KMS-11 (cell line): Measurements from ENCODE around the gene NCAPD2.

Source experiments
- H2AFZ ChIP-seq: fragments of 200-600 bp; sonication (generic); 2 replicates; pipeline ENCODE4 v1.6.1; 2016; ENCODE audit warnings: antibody characterized with exemption, mixed run types, low read depth
- H3K27ac ChIP-seq: fragments of 200-600 bp; sonication (generic); 2 replicates; pipeline ENCODE4 v1.6.1; 2016; ENCODE audit warnings: mild to moderate bottlenecking, mixed run types
- H3K27me3 ChIP-seq: fragments of 200-600 bp; sonication (generic); 2 replicates; pipeline ENCODE4 v1.6.1; 2017; ENCODE audit warnings: mild to moderate bottlenecking, low read depth, mixed run types, moderate library complexity; ENCODE audit not compliant: insufficient read depth
- H3K36me3 ChIP-seq: fragments of 200-600 bp; sonication (generic); 2 replicates; pipeline ENCODE4 v1.6.1; 2017; ENCODE audit warnings: mild to moderate bottlenecking, mixed run types; ENCODE audit not compliant: insufficient read depth
- H3K4me1 ChIP-seq: fragments of 200-600 bp; sonication (generic); 2 replicates; pipeline ENCODE4 v1.6.1; 2016; ENCODE audit warnings: mild to moderate bottlenecking, low read depth, mixed run types; ENCODE audit not compliant: poor library complexity, severe bottlenecking
- H3K4me2 ChIP-seq: fragments of 200-600 bp; sonication (generic); 2 replicates; pipeline ENCODE4 v1.7.0; 2016; ENCODE audit warnings: mild to moderate bottlenecking, mixed run types
- H3K4me3 ChIP-seq: fragments of 200-600 bp; sonication (generic); IDR thresholded peaks from 2 replicates; pipeline ENCODE4 v1.6.1; 2017; ENCODE audit warnings: low read depth, low read length, mixed read lengths; ENCODE audit not compliant: insufficient read depth
- H3K79me2 ChIP-seq: fragments of 200-600 bp; sonication (generic); 2 replicates; pipeline ENCODE4 v1.6.1; 2016; ENCODE audit warnings: low read depth, mixed run types; ENCODE audit not compliant: insufficient read depth
- H3K9ac ChIP-seq: fragments of 200-600 bp; sonication (generic); 2 replicates; pipeline ENCODE4 v1.6.1; 2016; ENCODE audit warnings: mild to moderate bottlenecking, mixed run types
- H4K20me1 ChIP-seq: fragments of 200-600 bp; sonication (generic); 2 replicates; pipeline ENCODE4 v1.6.1; 2016; ENCODE audit warnings: mild to moderate bottlenecking, mixed run types; ENCODE audit not compliant: insufficient read depth
- TF ChIP-seq, protein P1 (sequence below): fragments of 200-600 bp; sonication (generic); conservative IDR thresholded peaks from 2 replicates; pipeline ENCODE4 v1.6.1; 2017; ENCODE audit warnings: low read depth, mild to moderate bottlenecking, antibody characterized with exemption, low read length, moderate library complexity, mixed read lengths

The NCAPD2 gene

DNA sequence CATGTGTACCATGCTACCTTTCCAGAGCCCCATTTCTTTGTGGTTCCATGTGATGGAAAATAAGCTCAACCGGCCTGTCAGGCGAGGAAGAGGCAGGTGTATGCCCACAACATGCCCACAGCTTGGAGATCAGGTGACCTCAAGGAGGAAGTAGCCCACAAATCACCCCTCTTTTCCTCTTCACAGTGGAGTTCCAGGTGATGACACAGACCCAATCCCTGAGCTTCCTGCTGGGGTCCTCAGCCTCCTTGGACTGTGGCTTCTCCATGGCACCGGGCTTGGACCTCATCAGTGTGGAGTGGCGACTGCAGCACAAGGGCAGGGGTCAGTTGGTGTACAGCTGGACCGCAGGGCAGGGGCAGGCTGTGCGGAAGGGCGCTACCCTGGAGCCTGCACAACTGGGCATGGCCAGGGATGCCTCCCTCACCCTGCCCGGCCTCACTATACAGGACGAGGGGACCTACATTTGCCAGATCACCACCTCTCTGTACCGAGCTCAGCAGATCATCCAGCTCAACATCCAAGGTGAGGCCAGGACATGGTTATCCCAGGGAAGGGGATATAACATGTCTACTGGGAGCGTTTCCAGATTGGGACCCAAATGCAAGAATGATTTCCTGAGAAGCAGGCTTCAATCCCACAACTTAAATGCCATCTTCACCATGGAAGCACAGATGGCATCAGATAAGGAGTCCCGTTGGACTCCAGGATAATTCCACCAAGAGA lies 36.5 kb upstream of the NCAPD2 start:
- Histone ChIP-seq H4K20me1 (no peaks in the 10 kb centered on the region), H3K4me3 (no peak overlapping the region), H2AFZ (no peak overlapping the region), H3K9ac (no peak overlapping the region), H3K27me3 (no peaks in the 10 kb centered on the region), H3K27ac (no peak overlapping the region), H3K36me3 (no peaks in the 10 kb centered on the region), H3K4me1 (peaks cover 37% of the 10 kb centered on the region), H3K79me2 (peaks cover 11% of the 10 kb centered on the region; the same call in 1 of the 2 replicates), H3K4me2 (no peak overlapping the region)
- TF ChIP-seq, protein P1, sequence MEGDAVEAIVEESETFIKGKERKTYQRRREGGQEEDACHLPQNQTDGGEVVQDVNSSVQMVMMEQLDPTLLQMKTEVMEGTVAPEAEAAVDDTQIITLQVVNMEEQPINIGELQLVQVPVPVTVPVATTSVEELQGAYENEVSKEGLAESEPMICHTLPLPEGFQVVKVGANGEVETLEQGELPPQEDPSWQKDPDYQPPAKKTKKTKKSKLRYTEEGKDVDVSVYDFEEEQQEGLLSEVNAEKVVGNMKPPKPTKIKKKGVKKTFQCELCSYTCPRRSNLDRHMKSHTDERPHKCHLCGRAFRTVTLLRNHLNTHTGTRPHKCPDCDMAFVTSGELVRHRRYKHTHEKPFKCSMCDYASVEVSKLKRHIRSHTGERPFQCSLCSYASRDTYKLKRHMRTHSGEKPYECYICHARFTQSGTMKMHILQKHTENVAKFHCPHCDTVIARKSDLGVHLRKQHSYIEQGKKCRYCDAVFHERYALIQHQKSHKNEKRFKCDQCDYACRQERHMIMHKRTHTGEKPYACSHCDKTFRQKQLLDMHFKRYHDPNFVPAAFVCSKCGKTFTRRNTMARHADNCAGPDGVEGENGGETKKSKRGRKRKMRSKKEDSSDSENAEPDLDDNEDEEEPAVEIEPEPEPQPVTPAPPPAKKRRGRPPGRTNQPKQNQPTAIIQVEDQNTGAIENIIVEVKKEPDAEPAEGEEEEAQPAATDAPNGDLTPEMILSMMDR = no peak

DNA sequence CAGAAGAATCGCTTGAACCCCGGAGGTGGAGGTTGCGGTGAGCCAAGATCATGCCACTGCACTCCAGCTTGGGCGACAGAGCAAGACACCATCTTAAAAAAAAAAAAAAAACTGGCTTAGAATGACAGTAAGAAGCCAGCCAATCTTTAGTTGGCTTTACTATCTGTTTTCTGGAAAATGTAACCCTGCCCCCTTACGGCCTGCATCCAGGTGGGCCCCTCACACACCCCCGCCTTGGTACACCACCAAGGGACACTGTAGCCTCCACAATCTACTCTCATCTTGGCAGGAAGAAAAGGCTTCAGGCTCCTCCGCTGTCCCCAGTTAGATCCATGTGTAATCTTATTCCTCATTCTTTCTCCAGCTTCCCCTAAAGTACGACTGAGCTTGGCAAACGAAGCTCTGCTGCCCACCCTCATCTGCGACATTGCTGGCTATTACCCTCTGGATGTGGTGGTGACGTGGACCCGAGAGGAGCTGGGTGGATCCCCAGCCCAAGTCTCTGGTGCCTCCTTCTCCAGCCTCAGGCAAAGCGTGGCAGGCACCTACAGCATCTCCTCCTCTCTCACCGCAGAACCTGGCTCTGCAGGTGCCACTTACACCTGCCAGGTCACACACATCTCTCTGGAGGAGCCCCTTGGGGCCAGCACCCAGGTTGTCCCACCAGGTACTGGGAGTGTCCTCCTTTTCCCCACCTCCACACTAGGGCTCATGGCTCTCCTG lies 35.5 kb upstream of the NCAPD2 start:
- H3K27ac ChIP-seq = no peak overlapping the region

DNA sequence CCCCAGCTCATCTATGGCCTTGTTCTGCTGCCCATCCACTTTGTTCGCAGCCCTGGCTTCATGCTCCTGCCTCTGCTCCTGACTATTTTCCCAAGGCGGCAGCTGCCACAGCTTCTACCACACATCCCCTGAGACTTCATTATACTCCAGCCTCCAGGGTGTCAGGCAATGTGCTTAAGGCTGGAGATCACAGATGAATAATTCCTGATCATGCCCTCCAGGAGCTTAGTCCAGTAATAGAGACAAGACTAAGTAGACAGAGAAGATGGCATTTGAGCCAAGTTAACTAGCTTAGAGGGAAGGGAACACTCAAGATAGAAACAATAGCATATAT lies 34.9 kb upstream of the NCAPD2 start:
- Histone ChIP-seq H3K27ac (no peak overlapping the region), H3K4me1 (peaks cover 26% of the 10 kb centered on the region), H3K4me3 (no peak overlapping the region), H4K20me1 (no peaks in the 10 kb centered on the region), H2AFZ (no peak overlapping the region), H3K79me2 (no peaks in the 10 kb centered on the region), H3K27me3 (no peaks in the 10 kb centered on the region), H3K4me2 (no peak overlapping the region), H3K36me3 (no peaks in the 10 kb centered on the region), H3K9ac (no peak overlapping the region)
- TF ChIP-seq, protein P1 = no peak

More for the DNA sequence above, 35.5 kb upstream of the NCAPD2 start:
- peaks cover 27% of the 10 kb centered on the region for H3K4me1 ChIP-seq
- 0 out of 2 replicates have a peak, but pooled peaks cover under 1% of the 10 kb centered on the region for H3K79me2 ChIP-seq
- no peak overlapping the region for H2AFZ ChIP-seq
- no peak overlapping the region for H3K9ac ChIP-seq
- no peaks in the 10 kb centered on the region for H3K36me3 ChIP-seq
- no peaks in the 10 kb centered on the region for H3K27me3 ChIP-seq
- H3K4me2 ChIP-seq = no peak overlapping the region
- H4K20me1 ChIP-seq = no peaks in the 10 kb centered on the region
- H3K4me3 ChIP-seq = no peak overlapping the region
- TF ChIP-seq, protein P1 = no peak

DNA sequence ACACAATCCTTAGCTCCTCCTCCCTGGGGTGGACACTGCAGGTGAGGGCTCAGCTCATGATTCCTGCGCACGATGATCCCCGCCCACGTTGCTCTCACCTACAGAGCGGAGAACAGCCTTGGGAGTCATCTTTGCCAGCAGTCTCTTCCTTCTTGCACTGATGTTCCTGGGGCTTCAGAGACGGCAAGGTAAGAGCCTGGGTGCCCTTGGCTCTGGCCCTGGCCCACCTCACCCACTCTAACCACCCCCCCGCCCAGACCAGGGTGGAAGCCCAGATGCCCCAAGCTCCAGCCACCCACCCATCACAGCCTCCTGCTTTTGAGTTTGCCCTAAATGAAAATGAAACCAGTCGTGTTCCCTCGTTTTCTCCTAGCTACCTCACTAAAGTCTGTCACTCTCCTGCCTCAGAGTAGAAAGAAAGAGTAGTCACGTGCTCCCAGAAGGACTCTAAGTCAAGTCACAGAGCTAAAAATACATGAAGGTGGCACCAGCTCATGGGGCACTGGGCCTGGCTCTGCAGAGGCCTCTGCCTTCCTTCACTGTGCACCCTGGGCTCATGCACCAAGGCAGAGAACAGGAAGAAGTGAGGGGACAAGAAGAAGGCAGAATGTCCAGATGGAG lies 33.0 kb upstream of the NCAPD2 start:
- Histone ChIP-seq H3K79me2 (no peaks in the 10 kb centered on the region), H3K36me3 (no peaks in the 10 kb centered on the region), H3K4me1 (peaks cover 26% of the 10 kb centered on the region), H3K4me3 (no peak overlapping the region), H4K20me1 (no peaks in the 10 kb centered on the region), H3K4me2 (peak overlapping the region; percentile 45), H3K9ac (no peak overlapping the region), H3K27me3 (no peaks in the 10 kb centered on the region), H3K27ac (peak overlapping the region; percentile 38; the same call in 1 of the 2 replicates), H2AFZ (no peak overlapping the region)
- TF ChIP-seq, protein P1 = no peak
